Breast epithelium (tissue), 3 donors: ENCODE results near the gene RGS7.

Source experiments
- POLR2A ChIP-seq: fragments of 450-650 bp; IDR thresholded peaks from one replicate; pipeline ENCODE4 v1.6.1; 2016; ENCODE audit warnings: antibody characterized with exemption, mild to moderate bottlenecking, moderate library complexity
- TF ChIP-seq, protein P1 (sequence below), 3 donors: fragments of 450-650 bp; IDR thresholded peaks; one replicate each; pipeline ENCODE4 v1.5.1; 2016 to 2017; ENCODE audit warnings: antibody characterized with exemption in 3 of 3, mild to moderate bottlenecking in 3 of 3, moderate library complexity in 3 of 3

DNA sequence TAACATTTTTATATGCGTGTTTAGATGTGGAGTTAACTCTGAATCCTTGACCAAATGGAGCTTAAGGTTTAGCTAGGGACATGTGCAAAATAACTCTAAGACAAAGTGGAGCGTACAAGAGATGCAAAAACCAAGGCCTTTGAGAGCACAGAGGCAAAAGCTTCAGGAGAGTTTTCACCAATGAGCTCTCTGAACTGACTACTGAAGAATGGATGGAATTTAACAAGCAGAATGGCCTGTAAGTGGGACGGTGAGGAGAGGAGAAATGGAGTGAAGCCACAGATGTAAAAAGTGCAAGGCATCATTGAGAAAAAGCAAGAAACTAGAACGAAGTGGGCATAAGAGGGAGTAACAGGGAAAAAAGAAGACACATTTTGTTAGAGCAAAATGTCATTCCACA lies 260.0 kb downstream of the RGS7 start:
- TF ChIP-seq, protein P1, sequence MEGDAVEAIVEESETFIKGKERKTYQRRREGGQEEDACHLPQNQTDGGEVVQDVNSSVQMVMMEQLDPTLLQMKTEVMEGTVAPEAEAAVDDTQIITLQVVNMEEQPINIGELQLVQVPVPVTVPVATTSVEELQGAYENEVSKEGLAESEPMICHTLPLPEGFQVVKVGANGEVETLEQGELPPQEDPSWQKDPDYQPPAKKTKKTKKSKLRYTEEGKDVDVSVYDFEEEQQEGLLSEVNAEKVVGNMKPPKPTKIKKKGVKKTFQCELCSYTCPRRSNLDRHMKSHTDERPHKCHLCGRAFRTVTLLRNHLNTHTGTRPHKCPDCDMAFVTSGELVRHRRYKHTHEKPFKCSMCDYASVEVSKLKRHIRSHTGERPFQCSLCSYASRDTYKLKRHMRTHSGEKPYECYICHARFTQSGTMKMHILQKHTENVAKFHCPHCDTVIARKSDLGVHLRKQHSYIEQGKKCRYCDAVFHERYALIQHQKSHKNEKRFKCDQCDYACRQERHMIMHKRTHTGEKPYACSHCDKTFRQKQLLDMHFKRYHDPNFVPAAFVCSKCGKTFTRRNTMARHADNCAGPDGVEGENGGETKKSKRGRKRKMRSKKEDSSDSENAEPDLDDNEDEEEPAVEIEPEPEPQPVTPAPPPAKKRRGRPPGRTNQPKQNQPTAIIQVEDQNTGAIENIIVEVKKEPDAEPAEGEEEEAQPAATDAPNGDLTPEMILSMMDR (IDR thresholded peaks at IDR 0.05), result no peak
- no peak for TF ChIP-seq POLR2A
